HepG2 (cell line): ENCODE measurements around the gene APOA1. TPM values are rescaled to one million over a fixed set of nuclear protein-coding genes. Genes with fewer than 3 reads are reported as not detected.

Experiments
- ARNT ChIP-seq: fragments of 450-650 bp; IDR thresholded peaks from 2 replicates; pipeline ENCODE4 v1.6.1; 2017
- CAMTA2 ChIP-seq: sonication (generic); formaldehyde crosslinking; IDR thresholded peaks from 2 replicates; pipeline ENCODE4 v1.4.0; 2020; ENCODE audit warnings: mild to moderate bottlenecking, missing genetic modification reagents, borderline replicate concordance
- CBX1 ChIP-seq: IDR thresholded peaks from one replicate; pipeline ENCODE4 v1.6.1; 2016; ENCODE audit warnings: antibody characterized with exemption, low read depth
- FOXM1 ChIP-seq: sonication (generic); formaldehyde crosslinking; IDR thresholded peaks from 2 replicates; pipeline ENCODE4 v1.5.0; 2020; ENCODE audit warnings: missing genetic modification reagents
- KDM5B ChIP-seq: sonication (generic); formaldehyde crosslinking; IDR thresholded peaks from 2 replicates; pipeline ENCODE4 v1.4.0; 2020; ENCODE audit warnings: missing genetic modification reagents, mild to moderate bottlenecking, borderline replicate concordance
- MEIS1 ChIP-seq: sonication (generic); formaldehyde crosslinking; IDR thresholded peaks from 2 replicates; pipeline ENCODE4 v1.9.0; 2021; ENCODE audit warnings: mild to moderate bottlenecking, missing genetic modification reagents, moderate library complexity, borderline replicate concordance
- PCBP2 ChIP-seq: fragments of 200-400 bp; formaldehyde crosslinking; optimal IDR thresholded peaks from 2 replicates; pipeline ENCODE3; 2018; ENCODE audit warnings: low read length, low read depth; ENCODE audit not compliant: poor library complexity, severe bottlenecking
- PRMT3 ChIP-seq: sonication (generic); formaldehyde crosslinking; IDR thresholded peaks from 2 replicates; pipeline ENCODE4 v1.8.1; 2022; ENCODE audit warnings: low read depth, mild to moderate bottlenecking, moderate library complexity, missing genetic modification reagents, borderline replicate concordance
- RARA ChIP-seq: IDR thresholded peaks from 2 replicates; pipeline ENCODE4 v1.6.1; 2016; ENCODE audit warnings: missing genetic modification reagents, missing compliant biosample characterization
- SIX4 ChIP-seq: sonication (generic); formaldehyde crosslinking; IDR thresholded peaks from 2 replicates; pipeline ENCODE4 v1.4.0; 2020; ENCODE audit warnings: missing genetic modification reagents
- STAT6 ChIP-seq: sonication (generic); formaldehyde crosslinking; IDR thresholded peaks from 2 replicates; pipeline ENCODE4 v1.4.0; 2020; ENCODE audit warnings: missing genetic modification reagents, mild to moderate bottlenecking, borderline replicate concordance
- THAP11 ChIP-seq: IDR thresholded peaks from 2 replicates; pipeline ENCODE4 v1.6.1; 2016; ENCODE audit warnings: missing biosample characterization, missing genetic modification reagents
- ZBTB43 ChIP-seq: sonication (generic); formaldehyde crosslinking; conservative IDR thresholded peaks from 2 replicates; pipeline ENCODE4 v1.4.0; 2020; ENCODE audit warnings: missing genetic modification reagents
- ZNF343 ChIP-seq: sonication (generic); formaldehyde crosslinking; IDR thresholded peaks from 2 replicates; pipeline ENCODE4 v1.4.0; 2020; ENCODE audit warnings: mild to moderate bottlenecking, missing genetic modification reagents
- ZNF546 ChIP-seq: sonication (generic); formaldehyde crosslinking; conservative IDR thresholded peaks from 2 replicates; pipeline ENCODE4 v1.8.1; 2023; ENCODE audit warnings: mild to moderate bottlenecking, missing genetic modification reagents
- ZNF567 ChIP-seq: sonication (generic); formaldehyde crosslinking; IDR thresholded peaks from 2 replicates; pipeline ENCODE4 v1.8.1; 2023; ENCODE audit warnings: mild to moderate bottlenecking, missing genetic modification reagents, borderline replicate concordance
- ZNF574 ChIP-seq: sonication (generic); formaldehyde crosslinking; IDR thresholded peaks from 2 replicates; pipeline ENCODE4 v1.4.0; 2020; ENCODE audit warnings: missing genetic modification reagents
- ZNF737 ChIP-seq: sonication (generic); formaldehyde crosslinking; IDR thresholded peaks from 2 replicates; pipeline ENCODE4 v1.5.0; 2020; ENCODE audit warnings: missing genetic modification reagents, mild to moderate bottlenecking, borderline replicate concordance
- ZNF761 ChIP-seq: sonication (generic); formaldehyde crosslinking; conservative IDR thresholded peaks from 2 replicates; pipeline ENCODE4 v1.4.0; 2020; ENCODE audit warnings: mild to moderate bottlenecking, missing genetic modification reagents
- ZNF775 ChIP-seq: sonication (generic); formaldehyde crosslinking; IDR thresholded peaks from 2 replicates; pipeline ENCODE4 v1.4.0; 2020; ENCODE audit warnings: missing genetic modification reagents, mild to moderate bottlenecking, moderate library complexity, borderline replicate concordance
- ZNF781 ChIP-seq: sonication (generic); formaldehyde crosslinking; IDR thresholded peaks from 2 replicates; pipeline ENCODE4 v1.5.1; 2020; ENCODE audit warnings: borderline replicate concordance, mild to moderate bottlenecking, missing genetic modification reagents; ENCODE audit errors: not compliant biosample characterization
- ZNF816 ChIP-seq: sonication (generic); formaldehyde crosslinking; IDR thresholded peaks from 2 replicates; pipeline ENCODE4 v1.8.0; 2022; ENCODE audit warnings: missing genetic modification reagents, mild to moderate bottlenecking, borderline replicate concordance
- polyA plus RNA-seq, 8 experiments: library from polyadenylated mRNA; depleted of rRNA in 3 of 8; stranded (reverse) in 7 of 8; unstranded in 1 of 8; fragments of >200 nt; fragmentation: Illumina TruSeq in 4 of 8; extraction: Trizol in 4 of 8; gene quantifications; 2 replicates each; pipeline versions ENCODE4 v1.2.1 to v1.2.3, GENCODE V29; 2011 to 2016; ENCODE audit warnings: low read depth in 4 of 8, missing spikeins in 1 of 8, mixed read lengths in 1 of 8; ENCODE audit not compliant: insufficient read depth in 1 of 8
- total RNA-seq, 5 experiments: library from RNA; depleted of rRNA; stranded (reverse); fragments of >200 nt; fragmentation: Illumina TruSeq; extraction: Trizol; gene quantifications; 2 replicates each; pipeline ENCODE4 v1.2.3, GENCODE V29; 2016; ENCODE audit warnings: low read depth in 1 of 5
- TF ChIP-seq, protein P1 (sequence below): sonication (generic); formaldehyde crosslinking; IDR thresholded peaks from 2 replicates; pipeline ENCODE4 v1.5.0; 2020; ENCODE audit warnings: mild to moderate bottlenecking, missing genetic modification reagents

The APOA1 gene
- total and polyA plus RNA-seq, 2 of the 13 experiments (the other 11 are each of a cell fraction or from before 2014, with no cell fraction given), result 1,973 to 5,485 TPM

DNA sequence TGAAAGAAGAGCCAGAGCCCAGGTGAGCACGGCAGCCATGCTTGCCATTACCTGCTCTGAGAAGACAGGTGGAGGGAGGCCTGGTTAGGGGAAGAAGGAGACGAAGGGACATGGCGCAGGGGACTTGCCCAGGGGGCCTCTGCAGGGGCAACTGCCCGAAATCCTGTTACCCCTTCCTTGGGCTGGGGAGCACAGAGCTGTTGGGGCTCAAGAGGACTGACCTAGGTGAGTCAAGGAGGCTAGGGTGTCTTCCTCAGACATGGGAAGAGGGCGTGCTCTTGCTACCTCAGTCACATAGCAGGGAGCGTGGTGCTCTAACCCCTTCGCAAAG, 45.6 kb downstream of the APOA1 start, which contains the start of gene APOA5 (continued):
- TF ChIP-seq ZNF737 (CRISPR knock-in tag) (no peak), ZNF781 (CRISPR knock-in tag) (no peak), SIX4 (CRISPR knock-in tag) (no peak), KDM5B (CRISPR knock-in tag) (peak; percentile 52; the same call in 1 of the 2 replicates), ARNT (no peak), STAT6 (CRISPR knock-in tag) (no peak), ZNF761 (no peak), PCBP2 (no peak), FOXM1 (CRISPR knock-in tag) (no peak), ZNF775 (no peak), ZBTB43 (CRISPR knock-in tag) (no peak), CBX1 (no peak), ZNF574 (CRISPR knock-in tag) (no peak), ZNF567 (CRISPR knock-in tag) (no peak), RARA (no peak), ZNF546 (CRISPR knock-in tag) (no peak), THAP11 (CRISPR knock-in tag) (no peak), CAMTA2 (CRISPR knock-in tag) (no peak), PRMT3 (CRISPR knock-in tag) (no peak), MEIS1 (CRISPR knock-in tag) (0 out of 2 replicates have a peak, but pooled peaks have one; percentile 17), ZNF343 (CRISPR knock-in tag) (peak; percentile 8; the same call in 1 of the 2 replicates), ZNF816 (CRISPR knock-in tag) (0 out of 2 replicates have a peak, but pooled peaks have one; percentile 47)
- TF ChIP-seq, protein P1, sequence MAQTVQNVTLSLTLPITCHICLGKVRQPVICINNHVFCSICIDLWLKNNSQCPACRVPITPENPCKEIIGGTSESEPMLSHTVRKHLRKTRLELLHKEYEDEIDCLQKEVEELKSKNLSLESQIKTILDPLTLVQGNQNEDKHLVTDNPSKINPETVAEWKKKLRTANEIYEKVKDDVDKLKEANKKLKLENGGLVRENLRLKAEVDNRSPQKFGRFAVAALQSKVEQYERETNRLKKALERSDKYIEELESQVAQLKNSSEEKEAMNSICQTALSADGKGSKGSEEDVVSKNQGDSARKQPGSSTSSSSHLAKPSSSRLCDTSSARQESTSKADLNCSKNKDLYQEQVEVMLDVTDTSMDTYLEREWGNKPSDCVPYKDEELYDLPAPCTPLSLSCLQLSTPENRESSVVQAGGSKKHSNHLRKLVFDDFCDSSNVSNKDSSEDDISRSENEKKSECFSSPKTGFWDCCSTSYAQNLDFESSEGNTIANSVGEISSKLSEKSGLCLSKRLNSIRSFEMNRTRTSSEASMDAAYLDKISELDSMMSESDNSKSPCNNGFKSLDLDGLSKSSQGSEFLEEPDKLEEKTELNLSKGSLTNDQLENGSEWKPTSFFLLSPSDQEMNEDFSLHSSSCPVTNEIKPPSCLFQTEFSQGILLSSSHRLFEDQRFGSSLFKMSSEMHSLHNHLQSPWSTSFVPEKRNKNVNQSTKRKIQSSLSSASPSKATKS (CRISPR knock-in tag), result no peak
